ENCODE measurements around the gene AUTS2.

AUTS2 gene

DNA sequence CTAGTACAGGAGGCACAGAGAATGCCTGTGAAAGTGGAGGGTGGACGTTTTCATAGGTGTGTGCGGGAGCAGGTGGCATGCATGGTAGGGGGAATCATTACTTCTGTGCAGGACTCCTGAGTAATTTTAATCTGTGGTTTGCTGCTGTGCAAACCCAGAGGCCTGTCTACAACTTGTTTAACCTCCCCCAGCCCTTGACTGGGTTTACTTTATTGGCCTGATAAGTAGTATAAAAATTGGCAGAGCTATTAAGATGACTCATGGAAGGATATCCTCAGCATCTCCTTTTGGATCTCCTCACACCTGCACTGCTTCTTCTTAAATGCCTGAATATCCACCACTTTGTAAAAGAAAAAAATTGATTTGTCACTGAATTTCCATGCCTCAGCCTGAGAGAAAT lies 104.8 kb downstream of the AUTS2 start:
- H3K4me1 ChIP-seq (ENCODE audit: control insufficient read depth, insufficient read depth, low read length, poor library complexity, severe bottlenecking): no peaks in the 10 kb centered on the region
- DNase-seq: no peak
- H3K27ac ChIP-seq (ENCODE audit: insufficient read depth, low read length, poor library complexity, severe bottlenecking): no peak overlapping the region
- no peaks in the 10 kb centered on the region for H3K36me3 ChIP-seq (ENCODE audit: control insufficient read depth, insufficient read depth, low read length)
- no peaks in the 10 kb centered on the region for H3K9me3 ChIP-seq (ENCODE audit: control insufficient read depth, low read length)
- H3K4me3 ChIP-seq (ENCODE audit: insufficient read depth, low read depth, low read length, poor library complexity, severe bottlenecking): no peak overlapping the region
- no peaks in the 10 kb centered on the region for H3K27me3 ChIP-seq (replicated peaks; ENCODE audit: control insufficient read depth, insufficient read depth, low read length, poor library complexity, severe bottlenecking)

- Histone ChIP-seq H3K4me1 (ENCODE audit: control insufficient read depth, insufficient read depth, low read length, poor library complexity, severe bottlenecking) (no peaks in the 10 kb centered on the region), H3K4me3 (ENCODE audit: insufficient read depth, low read depth, low read length, poor library complexity, severe bottlenecking) (no peak overlapping the region), H3K27me3 (replicated peaks; ENCODE audit: control insufficient read depth, insufficient read depth, low read length, poor library complexity, severe bottlenecking) (no peaks in the 10 kb centered on the region), H3K9me3 (ENCODE audit: control insufficient read depth, low read length) (no peaks in the 10 kb centered on the region), H3K36me3 (ENCODE audit: control insufficient read depth, insufficient read depth, low read length) (no peaks in the 10 kb centered on the region), H3K27ac (ENCODE audit: insufficient read depth, low read length, poor library complexity, severe bottlenecking) (no peak overlapping the region)
- DNase-seq: no peak
These were observed 107.8 kb downstream of the AUTS2 start for GRCh38 chr7:69706070-69706469.

- H3K27me3 ChIP-seq (replicated peaks; ENCODE audit: control insufficient read depth, insufficient read depth, low read length, poor library complexity, severe bottlenecking): no peaks in the 10 kb centered on the region
- DNase-seq: no peak
- no peak overlapping the region for H3K4me3 ChIP-seq (ENCODE audit: insufficient read depth, low read depth, low read length, poor library complexity, severe bottlenecking)
- H3K9me3 ChIP-seq (ENCODE audit: control insufficient read depth, low read length): no peaks in the 10 kb centered on the region
- H3K36me3 ChIP-seq (ENCODE audit: control insufficient read depth, insufficient read depth, low read length): no peaks in the 10 kb centered on the region
- no peaks in the 10 kb centered on the region for H3K4me1 ChIP-seq (ENCODE audit: control insufficient read depth, insufficient read depth, low read length, poor library complexity, severe bottlenecking)
- H3K27ac ChIP-seq (ENCODE audit: insufficient read depth, low read length, poor library complexity, severe bottlenecking): no peak overlapping the region
These were observed 110.6 kb downstream of the AUTS2 start for GRCh38 chr7:69708857-69709256.

- Histone ChIP-seq H3K36me3 (ENCODE audit: control insufficient read depth, insufficient read depth, low read length) (no peaks in the 10 kb centered on the region), H3K27ac (ENCODE audit: insufficient read depth, low read length, poor library complexity, severe bottlenecking) (no peak overlapping the region), H3K4me3 (ENCODE audit: insufficient read depth, low read depth, low read length, poor library complexity, severe bottlenecking) (no peak overlapping the region), H3K27me3 (replicated peaks; ENCODE audit: control insufficient read depth, insufficient read depth, low read length, poor library complexity, severe bottlenecking) (no peaks in the 10 kb centered on the region), H3K4me1 (ENCODE audit: control insufficient read depth, insufficient read depth, low read length, poor library complexity, severe bottlenecking) (no peaks in the 10 kb centered on the region), H3K9me3 (ENCODE audit: control insufficient read depth, low read length) (no peaks in the 10 kb centered on the region)
- DNase-seq: no peak
These were observed 112.6 kb downstream of the AUTS2 start for GRCh38 chr7:69710768-69711438.

GRCh38 chr7:69714886-69715576 lies 116.8 kb downstream of the AUTS2 start:
- no peak for DNase-seq
- H3K36me3 ChIP-seq (ENCODE audit: control insufficient read depth, insufficient read depth, low read length): no peaks in the 10 kb centered on the region
- no peak overlapping the region for H3K27ac ChIP-seq (ENCODE audit: insufficient read depth, low read length, poor library complexity, severe bottlenecking)
- no peaks in the 10 kb centered on the region for H3K9me3 ChIP-seq (ENCODE audit: control insufficient read depth, low read length)
- H3K4me3 ChIP-seq (ENCODE audit: insufficient read depth, low read depth, low read length, poor library complexity, severe bottlenecking): no peak overlapping the region
- no peaks in the 10 kb centered on the region for H3K4me1 ChIP-seq (ENCODE audit: control insufficient read depth, insufficient read depth, low read length, poor library complexity, severe bottlenecking)
- no peaks in the 10 kb centered on the region for H3K27me3 ChIP-seq (replicated peaks; ENCODE audit: control insufficient read depth, insufficient read depth, low read length, poor library complexity, severe bottlenecking)

DNA sequence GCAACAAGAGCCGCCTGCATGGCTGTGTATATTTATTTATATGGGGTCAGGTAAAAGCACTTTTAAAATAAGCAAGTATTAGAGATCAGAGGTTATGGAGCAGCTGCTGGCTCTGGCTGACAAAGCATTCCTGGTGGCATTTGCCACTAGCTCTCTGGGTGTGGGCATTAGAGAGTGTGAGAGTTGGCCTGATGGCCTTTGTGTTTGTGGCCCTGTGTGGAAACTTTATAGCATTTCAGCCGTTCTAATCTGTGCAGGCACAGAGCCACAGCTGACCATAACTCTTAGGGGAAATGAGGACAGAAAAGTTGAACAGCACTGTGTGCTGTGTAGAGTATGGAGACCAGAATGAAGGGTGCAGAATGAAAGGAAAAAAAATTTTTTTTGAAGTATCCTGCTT lies 118.9 kb downstream of the AUTS2 start:
- no peak for DNase-seq
- H3K27ac ChIP-seq (ENCODE audit: insufficient read depth, low read length, poor library complexity, severe bottlenecking): no peak overlapping the region
- no peaks in the 10 kb centered on the region for H3K9me3 ChIP-seq (ENCODE audit: control insufficient read depth, low read length)
- no peaks in the 10 kb centered on the region for H3K36me3 ChIP-seq (ENCODE audit: control insufficient read depth, insufficient read depth, low read length)
- H3K4me3 ChIP-seq (ENCODE audit: insufficient read depth, low read depth, low read length, poor library complexity, severe bottlenecking): no peak overlapping the region
- H3K4me1 ChIP-seq (ENCODE audit: control insufficient read depth, insufficient read depth, low read length, poor library complexity, severe bottlenecking): no peaks in the 10 kb centered on the region
- H3K27me3 ChIP-seq (replicated peaks; ENCODE audit: control insufficient read depth, insufficient read depth, low read length, poor library complexity, severe bottlenecking): no peaks in the 10 kb centered on the region

GRCh38 chr7:69719717-69720116 lies 121.4 kb downstream of the AUTS2 start:
- H3K4me3 ChIP-seq (ENCODE audit: insufficient read depth, low read depth, low read length, poor library complexity, severe bottlenecking): no peak overlapping the region
- no peaks in the 10 kb centered on the region for H3K27me3 ChIP-seq (replicated peaks; ENCODE audit: control insufficient read depth, insufficient read depth, low read length, poor library complexity, severe bottlenecking)
- no peaks in the 10 kb centered on the region for H3K9me3 ChIP-seq (ENCODE audit: control insufficient read depth, low read length)
- H3K4me1 ChIP-seq (ENCODE audit: control insufficient read depth, insufficient read depth, low read length, poor library complexity, severe bottlenecking): no peaks in the 10 kb centered on the region
- no peaks in the 10 kb centered on the region for H3K36me3 ChIP-seq (ENCODE audit: control insufficient read depth, insufficient read depth, low read length)
- H3K27ac ChIP-seq (ENCODE audit: insufficient read depth, low read length, poor library complexity, severe bottlenecking): no peak overlapping the region
- no peak for DNase-seq

DNA sequence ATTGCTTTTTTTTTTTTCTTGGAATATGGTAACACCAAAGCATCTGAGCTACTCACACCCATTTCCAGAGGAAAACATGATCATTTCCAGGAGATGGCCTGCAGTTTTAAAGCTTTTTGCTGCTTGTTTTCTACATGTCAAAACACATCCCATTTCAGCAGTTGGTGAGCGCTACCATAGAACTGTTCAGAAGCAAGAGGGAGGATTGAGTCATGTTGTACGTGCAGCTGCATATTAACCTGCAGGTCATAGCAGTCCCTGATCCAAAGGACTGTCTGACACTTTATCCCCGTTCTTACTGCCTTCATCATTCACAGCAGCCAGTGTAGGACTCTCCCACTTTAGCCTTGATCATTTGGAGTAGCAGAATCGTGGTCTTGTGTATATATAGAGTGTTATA lies 124.6 kb downstream of the AUTS2 start:
- no peaks in the 10 kb centered on the region for H3K36me3 ChIP-seq (ENCODE audit: control insufficient read depth, insufficient read depth, low read length)
- no peak for DNase-seq
- no peaks in the 10 kb centered on the region for H3K4me1 ChIP-seq (ENCODE audit: control insufficient read depth, insufficient read depth, low read length, poor library complexity, severe bottlenecking)
- H3K4me3 ChIP-seq (ENCODE audit: insufficient read depth, low read depth, low read length, poor library complexity, severe bottlenecking): no peak overlapping the region
- no peaks in the 10 kb centered on the region for H3K9me3 ChIP-seq (ENCODE audit: control insufficient read depth, low read length)
- no peaks in the 10 kb centered on the region for H3K27me3 ChIP-seq (replicated peaks; ENCODE audit: control insufficient read depth, insufficient read depth, low read length, poor library complexity, severe bottlenecking)
- H3K27ac ChIP-seq (ENCODE audit: insufficient read depth, low read length, poor library complexity, severe bottlenecking): no peak overlapping the region

DNA sequence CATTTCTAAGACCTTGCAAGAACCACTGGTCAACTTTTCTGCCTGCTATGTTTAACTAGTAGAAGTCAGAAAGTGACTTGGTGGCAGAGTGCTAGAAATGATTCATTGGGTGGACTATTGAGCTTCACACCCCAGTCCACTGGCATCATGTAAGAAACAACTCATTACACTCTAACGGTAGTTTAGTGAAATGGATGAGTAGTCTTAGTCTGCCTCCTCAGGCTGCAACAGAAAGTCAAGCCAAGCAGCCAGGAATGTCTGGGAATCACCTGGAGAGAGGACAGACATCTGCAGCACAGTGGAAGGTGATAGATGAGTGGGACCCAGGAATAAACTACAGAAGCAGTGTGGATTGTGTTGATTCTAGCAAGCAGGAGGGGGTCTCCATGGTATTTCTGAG lies 125.4 kb downstream of the AUTS2 start:
- DNase-seq: no peak
- no peak overlapping the region for H3K4me3 ChIP-seq (ENCODE audit: insufficient read depth, low read depth, low read length, poor library complexity, severe bottlenecking)
- H3K27ac ChIP-seq (ENCODE audit: insufficient read depth, low read length, poor library complexity, severe bottlenecking): no peak overlapping the region
- H3K4me1 ChIP-seq (ENCODE audit: control insufficient read depth, insufficient read depth, low read length, poor library complexity, severe bottlenecking): no peaks in the 10 kb centered on the region
- H3K27me3 ChIP-seq (replicated peaks; ENCODE audit: control insufficient read depth, insufficient read depth, low read length, poor library complexity, severe bottlenecking): no peaks in the 10 kb centered on the region
- no peaks in the 10 kb centered on the region for H3K36me3 ChIP-seq (ENCODE audit: control insufficient read depth, insufficient read depth, low read length)
- no peaks in the 10 kb centered on the region for H3K9me3 ChIP-seq (ENCODE audit: control insufficient read depth, low read length)

GRCh38 chr7:69728304-69728703 lies 130.0 kb downstream of the AUTS2 start:
- H3K9me3 ChIP-seq (ENCODE audit: control insufficient read depth, low read length): no peaks in the 10 kb centered on the region

More at GRCh38 chr7:69728304-69728703, 130.0 kb downstream of the AUTS2 start:
- Histone ChIP-seq H3K27ac (ENCODE audit: insufficient read depth, low read length, poor library complexity, severe bottlenecking) (no peak overlapping the region), H3K4me1 (ENCODE audit: control insufficient read depth, insufficient read depth, low read length, poor library complexity, severe bottlenecking) (no peaks in the 10 kb centered on the region), H3K36me3 (ENCODE audit: control insufficient read depth, insufficient read depth, low read length) (no peaks in the 10 kb centered on the region), H3K27me3 (replicated peaks; ENCODE audit: control insufficient read depth, insufficient read depth, low read length, poor library complexity, severe bottlenecking) (no peaks in the 10 kb centered on the region), H3K4me3 (ENCODE audit: insufficient read depth, low read depth, low read length, poor library complexity, severe bottlenecking) (no peak overlapping the region)
- no peak for DNase-seq
